HPDE6-E6E7 (cell line): ENCODE results near the gene PGAM2.

Experiments
- DNase-seq: peaks from one replicate; pipeline ENCODE4 v3.0.0; 2011; ENCODE audit warnings: missing footprints; ENCODE audit errors: extremely low spot score

PGAM2 gene

GRCh38 chr7:44085546-44085945 lies 20.2 kb upstream of the PGAM2 start:
- DNase-seq, result no peak

- no peak for DNase-seq
These were observed 19.3 kb upstream of the PGAM2 start for GRCh38 chr7:44084701-44085100.

- no peak for DNase-seq
These were observed 18.4 kb upstream of the PGAM2 start for GRCh38 chr7:44083796-44084195.

- DNase-seq, result peak; percentile 93
These were observed 17.3 kb upstream of the PGAM2 start for GRCh38 chr7:44082541-44083207.

- no peak for DNase-seq
These were observed 15.9 kb upstream of the PGAM2 start for GRCh38 chr7:44081266-44081748.

DNA sequence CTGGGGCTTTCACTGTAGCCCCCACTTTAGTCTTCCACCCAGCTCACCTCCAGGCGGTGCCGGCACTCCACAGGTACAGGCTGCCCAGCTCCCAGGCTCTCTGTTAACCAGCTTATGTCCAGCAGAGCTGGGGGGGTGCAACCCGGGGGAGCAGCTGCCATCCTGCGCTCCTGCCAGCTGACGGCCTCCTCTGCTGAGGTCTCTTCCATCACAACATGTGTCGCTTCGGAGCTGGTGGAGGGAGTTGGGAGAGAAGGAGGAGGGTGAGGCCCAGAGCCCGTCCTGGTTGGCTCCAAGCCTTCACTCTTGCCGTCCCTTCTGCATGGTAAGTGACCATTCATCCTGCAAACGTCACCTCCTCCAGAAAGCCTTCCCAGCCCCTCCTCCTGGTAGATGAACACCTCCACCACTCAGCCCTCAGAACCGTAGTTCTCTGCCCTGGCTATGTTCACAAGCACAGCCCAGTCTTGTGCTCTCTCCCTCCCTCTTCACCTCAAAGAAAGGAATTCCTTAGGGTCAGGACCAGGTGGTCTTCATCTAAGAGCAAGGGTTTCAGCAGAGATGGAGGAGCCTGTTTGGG lies 15.4 kb upstream of the PGAM2 start:
- no peak for DNase-seq

DNA sequence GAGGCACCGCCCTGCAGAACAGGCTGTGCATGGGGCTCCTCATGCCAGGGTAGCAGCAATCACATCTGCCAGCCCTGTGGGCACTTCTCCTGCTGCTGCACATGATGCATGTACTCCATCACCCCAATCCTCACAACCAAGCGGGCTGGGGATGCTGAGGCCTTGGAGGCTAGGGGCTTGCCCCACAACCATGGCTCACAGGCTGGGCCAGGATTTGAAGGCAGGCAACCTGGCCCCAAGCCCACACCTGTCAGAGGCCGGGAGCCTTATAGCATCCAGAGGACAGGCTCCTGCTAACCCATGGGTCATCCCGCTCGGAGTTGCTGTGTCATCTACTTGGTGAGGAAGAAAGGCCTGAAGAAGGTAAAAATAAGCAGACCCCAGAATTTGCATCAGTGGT lies 14.8 kb upstream of the PGAM2 start:
- no peak for DNase-seq

DNA sequence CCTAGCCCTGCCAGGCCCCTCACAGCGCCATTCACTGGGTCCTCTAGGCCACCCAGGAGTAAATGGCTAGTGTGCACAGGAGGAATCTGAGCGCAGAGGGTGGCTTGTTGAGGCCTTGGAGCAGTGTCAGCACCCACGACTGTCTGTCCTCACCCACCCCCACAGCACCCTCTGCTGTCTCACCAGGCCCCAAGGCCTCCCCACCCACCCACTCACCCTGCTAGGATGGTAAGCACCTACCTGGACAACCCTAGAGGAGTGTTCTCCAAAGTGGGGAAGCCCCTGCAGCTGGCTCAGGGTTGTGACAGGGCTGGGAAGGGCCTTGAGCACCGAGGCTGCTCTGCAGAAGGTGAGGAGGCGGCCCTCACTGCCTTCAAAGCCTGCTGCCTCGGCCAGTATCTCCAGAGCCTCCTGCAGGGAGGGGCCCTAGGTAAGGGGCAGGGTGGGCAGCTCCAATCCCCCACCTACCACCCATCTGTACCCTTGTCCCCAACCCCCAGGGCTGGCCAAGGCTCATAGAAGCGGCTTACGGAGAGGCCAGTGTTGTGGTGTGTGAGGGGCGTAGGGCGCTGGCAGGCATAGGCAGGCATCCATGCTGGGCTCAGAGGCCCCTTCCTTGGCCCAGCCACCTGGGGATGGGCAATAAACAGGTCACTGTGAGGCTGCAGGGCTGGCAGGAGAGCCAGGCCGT lies 14.1 kb upstream of the PGAM2 start:
- no peak for DNase-seq

DNA sequence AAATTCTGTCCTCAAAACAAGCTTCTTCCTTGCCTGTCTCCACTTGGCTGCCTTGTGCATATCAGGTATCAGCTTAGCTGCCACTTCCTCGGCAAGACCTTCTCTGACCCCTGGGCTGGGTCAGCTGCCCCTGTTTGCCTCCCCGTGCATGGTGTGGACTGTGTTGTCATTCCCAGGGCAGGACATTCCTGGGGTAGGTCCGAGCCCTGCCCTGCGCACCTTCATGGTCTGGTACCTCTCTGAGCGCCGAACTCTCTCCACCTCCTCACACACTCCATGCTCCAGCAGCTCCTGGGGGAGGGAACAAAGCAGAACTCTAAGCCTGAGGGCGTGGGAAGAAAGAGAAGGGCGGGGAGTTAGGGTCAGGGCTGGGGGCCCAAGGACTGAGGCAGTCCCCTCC lies 13.2 kb upstream of the PGAM2 start:
- DNase-seq, result no peak

DNA sequence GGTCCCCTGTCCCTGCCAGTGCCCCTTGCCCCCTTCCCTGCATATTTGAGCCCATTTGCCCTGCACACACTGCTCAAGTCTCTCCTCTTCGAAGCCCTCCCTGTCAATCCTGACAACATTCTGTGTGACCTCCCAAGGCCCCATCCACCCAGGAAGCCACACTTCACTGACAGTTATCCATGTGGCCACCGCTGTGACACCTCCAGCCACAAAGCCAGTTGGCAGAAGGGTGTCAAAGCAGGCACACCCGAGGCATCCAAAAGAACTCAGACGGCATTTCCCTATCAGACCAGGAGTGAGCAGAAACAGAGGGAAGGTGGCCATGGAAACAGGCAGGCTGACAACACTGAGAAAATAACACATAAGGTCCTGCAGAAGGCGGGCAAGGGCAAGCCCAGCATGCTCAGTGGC lies 12.3 kb upstream of the PGAM2 start:
- no peak for DNase-seq

DNA sequence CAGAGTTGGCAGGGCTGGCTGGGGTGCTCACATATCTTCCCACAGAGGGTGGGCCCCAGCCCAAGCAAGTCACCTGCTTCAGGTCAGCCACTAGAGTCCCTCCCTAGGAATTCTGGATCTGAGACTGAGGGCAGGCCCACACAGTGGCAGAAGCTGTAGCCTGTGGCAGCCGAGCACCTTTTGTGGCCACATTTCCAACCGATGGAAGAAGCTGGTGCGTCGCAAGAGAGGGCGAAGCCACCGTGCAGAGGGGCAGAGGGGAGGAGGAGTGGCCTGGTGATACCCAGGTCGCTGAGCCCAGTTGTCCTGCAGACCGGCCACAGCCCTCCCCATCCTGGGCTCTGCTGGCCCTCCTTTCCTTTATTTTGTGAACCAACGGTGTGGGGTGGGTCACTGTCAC lies 11.7 kb upstream of the PGAM2 start:
- DNase-seq, result no peak

GRCh38 chr7:44076101-44076895 lies 10.9 kb upstream of the PGAM2 start:
- no peak for DNase-seq

GRCh38 chr7:44075296-44076075 lies 10.1 kb upstream of the PGAM2 start:
- no peak for DNase-seq

GRCh38 chr7:44074349-44074695 lies 9.0 kb upstream of the PGAM2 start:
- no peak for DNase-seq

- DNase-seq, result peak; percentile 85
These were observed 8.4 kb upstream of the PGAM2 start for GRCh38 chr7:44073664-44074348.

- peak; percentile 72 for DNase-seq
These were observed 7.2 kb upstream of the PGAM2 start for GRCh38 chr7:44072364-44073231.

- no peak for DNase-seq
These were observed 6.5 kb upstream of the PGAM2 start for GRCh38 chr7:44071726-44072363.

- DNase-seq, result no peak
These were observed 2.7 kb upstream of the PGAM2 start for GRCh38 chr7:44068054-44068453.
